ENCODE measurements around the gene TRAF7.

DNA sequence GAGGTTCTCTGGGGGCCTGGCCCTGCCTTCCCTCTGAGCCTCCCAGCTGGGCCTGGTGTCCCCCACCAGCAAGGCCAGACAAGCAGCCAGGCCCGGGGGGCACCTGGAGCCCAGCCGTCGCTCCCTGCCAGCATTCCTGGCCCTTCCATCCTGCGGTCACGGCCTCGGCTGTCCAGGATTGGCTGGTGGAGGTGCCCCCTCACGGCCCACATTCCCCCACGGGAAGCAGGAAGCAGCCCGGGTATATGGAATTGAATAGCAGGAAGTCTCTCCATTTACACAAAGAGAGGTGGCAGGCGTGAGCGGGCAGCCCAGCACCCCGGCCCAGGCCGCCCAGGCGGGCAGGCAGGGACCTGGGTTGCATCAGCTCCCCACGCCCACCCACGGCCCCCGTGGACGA is 14.5 kb downstream of the TRAF7 start:
- TF ChIP-seq, protein P1, sequence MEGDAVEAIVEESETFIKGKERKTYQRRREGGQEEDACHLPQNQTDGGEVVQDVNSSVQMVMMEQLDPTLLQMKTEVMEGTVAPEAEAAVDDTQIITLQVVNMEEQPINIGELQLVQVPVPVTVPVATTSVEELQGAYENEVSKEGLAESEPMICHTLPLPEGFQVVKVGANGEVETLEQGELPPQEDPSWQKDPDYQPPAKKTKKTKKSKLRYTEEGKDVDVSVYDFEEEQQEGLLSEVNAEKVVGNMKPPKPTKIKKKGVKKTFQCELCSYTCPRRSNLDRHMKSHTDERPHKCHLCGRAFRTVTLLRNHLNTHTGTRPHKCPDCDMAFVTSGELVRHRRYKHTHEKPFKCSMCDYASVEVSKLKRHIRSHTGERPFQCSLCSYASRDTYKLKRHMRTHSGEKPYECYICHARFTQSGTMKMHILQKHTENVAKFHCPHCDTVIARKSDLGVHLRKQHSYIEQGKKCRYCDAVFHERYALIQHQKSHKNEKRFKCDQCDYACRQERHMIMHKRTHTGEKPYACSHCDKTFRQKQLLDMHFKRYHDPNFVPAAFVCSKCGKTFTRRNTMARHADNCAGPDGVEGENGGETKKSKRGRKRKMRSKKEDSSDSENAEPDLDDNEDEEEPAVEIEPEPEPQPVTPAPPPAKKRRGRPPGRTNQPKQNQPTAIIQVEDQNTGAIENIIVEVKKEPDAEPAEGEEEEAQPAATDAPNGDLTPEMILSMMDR (IDR thresholded peaks at IDR 0.05; ENCODE audit: low read depth, low read length), result no peak
- TF ChIP-seq EZH2phosphoT487 (IDR thresholded peaks at IDR 0.05; ENCODE audit: low read depth), result no peak

All from OCI-LY3 (cell line).